ENCODE data around the gene CD5L.

GRCh38 chr1:157833145-157833544 is 8.5 kb downstream of the CD5L start:
- no peak for TF ChIP-seq CTCF (IDR thresholded peaks at IDR 0.05; ENCODE audit: poor library complexity, severe bottlenecking)
- no peak for TF ChIP-seq POLR2AphosphoS5 (IDR thresholded peaks at IDR 0.05)
- TF ChIP-seq EP300 (conservative IDR thresholded peaks at IDR 0.05; ENCODE audit: poor library complexity, severe bottlenecking), result no peak
- no peak for TF ChIP-seq TAF1 (IDR thresholded peaks at IDR 0.05; ENCODE audit: low read depth)
- TF ChIP-seq MXI1 (conservative IDR thresholded peaks at IDR 0.05; ENCODE audit: poor library complexity, severe bottlenecking), result no peak
- TF ChIP-seq EZH2 (IDR thresholded peaks at IDR 0.05; ENCODE audit: borderline replicate concordance, insufficient read depth, low read length, poor library complexity, severe bottlenecking), result no peak
- no peak for TF ChIP-seq REST (IDR thresholded peaks at IDR 0.05; ENCODE audit: borderline replicate concordance)
- TF ChIP-seq RAD21 (conservative IDR thresholded peaks at IDR 0.05), result no peak
- TF ChIP-seq SMC3 (conservative IDR thresholded peaks at IDR 0.05; ENCODE audit: poor library complexity), result no peak

Data from neural cell (in vitro differentiated cells).